B cell (primary cell): ENCODE data around the gene PA2G4. TPM values are rescaled to one million over a fixed set of nuclear protein-coding genes. Genes with fewer than 3 reads are reported as not detected.

Source experiments
- ATAC-seq: fragments of 200-7000 bp; cut with Tn5 transposase; one replicate; pipeline ENCODE4 v1.10.0; 2021; ENCODE audit warnings: low read depth, mild to moderate bottlenecking, moderate number of reproducible peaks, moderate library complexity
- CTCF ChIA-PET: fragments of 350-600 bp; sonication (Branson Sonifier 250); formaldehyde crosslinking; loops from one replicate; lab custom pipeline; 2021; ENCODE audit warnings: antibody characterized with exemption, inconsistent platforms; lab: Charles Lee
- POLR2A ChIA-PET: fragments of 350-600 bp; sonication (Branson Sonifier 250); formaldehyde crosslinking; loops from one replicate; lab custom pipeline; 2021; ENCODE audit warnings: antibody characterized with exemption; lab: Charles Lee
- DNase-seq: peaks from one replicate; pipeline ENCODE4 v3.0.0; 2013
- H2AFZ ChIP-seq: 2 replicates; pipeline ENCODE4 v1.6.1; 2012; ENCODE audit warnings: mild to moderate bottlenecking, low read depth, low read length; ENCODE audit not compliant: insufficient read depth, poor library complexity, severe bottlenecking
- H3K27ac ChIP-seq, 2 donors: 1 replicate in 1 of 2; 2 replicates in 1 of 2; pipeline ENCODE4 v1.5.1; 2012 to 2013; ENCODE audit warnings: low read length in 2 of 2, mild to moderate bottlenecking in 2 of 2, moderate library complexity in 1 of 2
- H3K27me3 ChIP-seq, 4 experiments: fragments of 200-600 bp in 1 of 4; sonication (generic) in 1 of 4; replicated peaks in 1 of 4; 1 replicate in 2 of 4; 2 replicates in 2 of 4; pipeline versions ENCODE4 v1.6.1 to v1.7.0; 2013 to 2016; ENCODE audit warnings: low read length in 3 of 4, mild to moderate bottlenecking in 2 of 4, mixed read lengths in 1 of 4, moderate library complexity in 1 of 4; ENCODE audit not compliant: insufficient read depth in 4 of 4, control insufficient read depth in 3 of 4; ENCODE audit errors: control extremely low read depth in 1 of 4
- H3K36me3 ChIP-seq, 2 experiments: replicated peaks in 1 of 2; 1 replicate in 1 of 2; 2 replicates in 1 of 2; pipeline versions ENCODE4 v1.6.1 to v1.7.1; 2013; ENCODE audit warnings: low read length in 1 of 2; ENCODE audit not compliant: insufficient read depth in 2 of 2, control insufficient read depth in 1 of 2; ENCODE audit errors: control extremely low read depth in 1 of 2, extremely low read depth in 1 of 2
- H3K4me1 ChIP-seq, 2 donors: fragments of 200-600 bp in 1 of 2; sonication (generic) in 1 of 2; 1 replicate in 1 of 2; 2 replicates in 1 of 2; pipeline versions ENCODE4 v1.5.1 to v1.6.1; 2013 to 2017; ENCODE audit warnings: low read length in 2 of 2; ENCODE audit not compliant: control insufficient read depth in 2 of 2, insufficient read depth in 2 of 2
- H3K4me2 ChIP-seq: replicated peaks from 2 replicates; pipeline ENCODE3; 2012; ENCODE audit warnings: mild to moderate bottlenecking, low read depth, low read length; ENCODE audit not compliant: poor library complexity, severe bottlenecking
- H3K4me3 ChIP-seq, 5 experiments: fragments of 200-600 bp in 1 of 5; sonication (generic) in 1 of 5; 1 replicate in 3 of 5; 2 replicates in 2 of 5; pipeline versions ENCODE4 v1.5.1 to v1.7.0; 2011 to 2016; ENCODE audit warnings: low read length in 4 of 5, mild to moderate bottlenecking in 4 of 5, low read depth in 2 of 5, control low read depth in 1 of 5, moderate library complexity in 1 of 5; ENCODE audit not compliant: insufficient read depth in 1 of 5; ENCODE audit errors: control extremely low read depth in 1 of 5, extremely low read depth in 1 of 5
- H3K79me2 ChIP-seq: fragments of 200-600 bp; sonication (generic); one replicate; pipeline ENCODE4 v1.6.0; 2016; ENCODE audit warnings: low read length; ENCODE audit not compliant: control insufficient read depth, insufficient read depth
- H3K9ac ChIP-seq: fragments of 200-600 bp; sonication (generic); 2 replicates; pipeline ENCODE4 v1.6.1; 2017; ENCODE audit warnings: mild to moderate bottlenecking, low read length, moderate library complexity
- H3K9me3 ChIP-seq, 3 donors: one replicate each; pipeline versions ENCODE4 v1.6.1 to v1.7.1; 2013; ENCODE audit warnings: low read length in 2 of 3; ENCODE audit not compliant: control insufficient read depth in 2 of 3, insufficient read depth in 1 of 3; ENCODE audit errors: control extremely low read depth in 1 of 3
- H4K20me1 ChIP-seq: 2 replicates; pipeline ENCODE4 v1.6.0; 2012; ENCODE audit warnings: mild to moderate bottlenecking, low read length; ENCODE audit not compliant: insufficient read depth, control insufficient read depth, poor library complexity, severe bottlenecking
- H3K27ac Mint-ChIP-seq: one replicate; pipeline ENCODE4 v1.8.0; 2021; ENCODE audit warnings: mixed read lengths
- H3K27me3 Mint-ChIP-seq: one replicate; pipeline ENCODE4 v1.8.0; 2021; ENCODE audit warnings: mixed read lengths
- H3K4me1 Mint-ChIP-seq: one replicate; pipeline ENCODE4 v1.8.0; 2021; ENCODE audit warnings: mixed read lengths
- H3K4me3 Mint-ChIP-seq: one replicate; pipeline ENCODE4 v1.8.0; 2021; ENCODE audit warnings: mixed read lengths
- H3K9me3 Mint-ChIP-seq: one replicate; pipeline ENCODE4 v1.8.0; 2022; ENCODE audit warnings: mixed read lengths; ENCODE audit not compliant: insufficient read depth
- EZH2 ChIP-seq: IDR thresholded peaks from 2 replicates; pipeline ENCODE4 v1.6.1; 2012; ENCODE audit warnings: borderline replicate concordance, low read depth, mild to moderate bottlenecking, moderate library complexity, low read length; ENCODE audit not compliant: insufficient read depth, poor library complexity, severe bottlenecking
- WGBS: methylation state at CpG from one replicate; pipeline ENCODE4 v1.1.5; 2013; ENCODE audit warnings: missing lambda C conversion rate; ENCODE audit not compliant: insufficient coverage; 5-methylcytosine and 5-hydroxymethylcytosine counted together
- intact Hi-C: fragments of 100-400 bp; cut with micrococcal nuclease; formaldehyde crosslinking; loops from one replicate; pipeline ENCODE4 v1.10.0; 2022
- polyA plus RNA-seq: library from polyadenylated mRNA; depleted of rRNA; stranded (reverse); fragments of >200 nt; gene quantifications from 2 replicates; pipeline ENCODE4 v1.2.3, GENCODE V29; 2012
- total RNA-seq, 2 donors: library from RNA; stranded (reverse); fragments of 120-200 nt in 1 of 2; gene quantifications; 1 replicate in 1 of 2; 2 replicates in 1 of 2; pipeline versions ENCODE4 v1.2.3 to v1.2.4, GENCODE V29; 2013 to 2022
- TF ChIP-seq, protein P1 (sequence below): fragments of 200-600 bp; IDR thresholded peaks from one replicate; pipeline ENCODE4 v1.8.0; 2022; ENCODE audit warnings: antibody characterized with exemption, mild to moderate bottlenecking

The PA2G4 gene
- total and polyA plus RNA-seq, 2 donors (not counting 1 experiment from before 2014, with no cell fraction given) = 56.7 to 77.3 TPM

DNA sequence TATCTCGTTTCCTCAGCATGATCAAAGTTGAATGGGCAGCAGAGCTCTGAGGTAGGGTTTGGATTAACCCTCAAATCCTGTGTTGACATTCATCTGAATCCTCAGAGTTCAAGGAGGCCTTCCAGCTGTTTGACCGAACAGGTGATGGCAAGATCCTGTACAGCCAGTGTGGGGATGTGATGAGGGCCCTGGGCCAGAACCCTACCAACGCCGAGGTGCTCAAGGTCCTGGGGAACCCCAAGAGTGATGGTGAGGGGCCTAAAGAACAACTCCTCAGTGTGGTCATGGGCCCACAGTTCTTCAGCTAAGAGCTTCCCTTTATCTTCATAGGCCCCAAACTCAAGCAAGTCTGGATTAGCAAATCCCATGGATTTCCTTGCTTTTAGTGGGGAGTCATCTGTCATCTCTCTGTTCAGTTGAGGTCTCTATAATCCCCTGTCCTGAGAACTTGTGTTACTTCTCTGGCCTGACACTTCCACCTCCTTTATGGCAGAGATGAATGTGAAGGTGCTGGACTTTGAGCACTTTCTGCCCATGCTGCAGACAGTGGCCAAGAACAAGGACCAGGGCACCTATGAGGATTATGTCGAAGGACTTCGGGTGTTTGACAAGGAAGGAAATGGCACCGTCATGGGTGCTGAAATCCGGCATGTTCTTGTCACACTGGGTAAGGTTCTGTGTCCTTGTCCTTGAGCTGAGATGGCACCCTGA is 55.3 kb downstream of the PA2G4 start:
- Histone ChIP-seq H3K9me3 (no peaks in the 10 kb centered on the region), H3K4me1 (peaks cover 20 to 38% of the 10 kb centered on the region in 2 donors), H3K4me2 (peak overlapping the region; percentile 83), H3K79me2 (peaks cover 57% of the 10 kb centered on the region), H3K4me3 (peak overlapping the region; percentile 80 to 97 (median 94)), H3K9ac (peak overlapping the region; percentile 89), H3K27me3 (no peaks in the 10 kb centered on the region), H4K20me1 (peaks cover 14% of the 10 kb centered on the region), H2AFZ (no peak overlapping the region), H3K27ac (peak overlapping the region; percentile 88 to 97), H3K36me3 (peaks cover 2 to 52% of the 10 kb centered on the region in 2 experiments)
- no peaks in the 10 kb centered on the region for H3K27me3 Mint-ChIP-seq
- peaks cover 42% of the 10 kb centered on the region for H3K4me1 Mint-ChIP-seq
- ChIA-PET CTCF (interaction anchor here (0.5 to 3.4 kb wide), 9 partner anchors 29 to 1544 kb away, joined by 3 to 17 read pairs (median 5); partner anchors contain the start of genes ANKRD52, ESYT1 and RNF41), POLR2A (interaction anchor here (0.6 to 4.1 kb wide), 4 partner anchors 30 to 62 kb away, joined by 3 to 44 read pairs (median 4); partner anchors contain the start of genes ESYT1, RNF41 and SMARCC2)
- intact Hi-C loops = loop anchor here (2.0 to 10.0 kb wide), 3 partner anchors 42 to 915 kb away; partner anchors contain the start of genes NEMP1, RNF41, RPL41 and ZC3H10
- whole genome bisulfite sequencing = 66% methylated on average over 5 of the region's 8 CpGs
- ATAC-seq (no peak), DNase-seq (no peak)
- no peaks in the 10 kb centered on the region for H3K9me3 Mint-ChIP-seq
- H3K4me3 Mint-ChIP-seq = peak overlapping the region; percentile 96
- H3K27ac Mint-ChIP-seq = peak overlapping the region; percentile 97
- TF ChIP-seq EZH2 = no peak
- TF ChIP-seq, protein P1, sequence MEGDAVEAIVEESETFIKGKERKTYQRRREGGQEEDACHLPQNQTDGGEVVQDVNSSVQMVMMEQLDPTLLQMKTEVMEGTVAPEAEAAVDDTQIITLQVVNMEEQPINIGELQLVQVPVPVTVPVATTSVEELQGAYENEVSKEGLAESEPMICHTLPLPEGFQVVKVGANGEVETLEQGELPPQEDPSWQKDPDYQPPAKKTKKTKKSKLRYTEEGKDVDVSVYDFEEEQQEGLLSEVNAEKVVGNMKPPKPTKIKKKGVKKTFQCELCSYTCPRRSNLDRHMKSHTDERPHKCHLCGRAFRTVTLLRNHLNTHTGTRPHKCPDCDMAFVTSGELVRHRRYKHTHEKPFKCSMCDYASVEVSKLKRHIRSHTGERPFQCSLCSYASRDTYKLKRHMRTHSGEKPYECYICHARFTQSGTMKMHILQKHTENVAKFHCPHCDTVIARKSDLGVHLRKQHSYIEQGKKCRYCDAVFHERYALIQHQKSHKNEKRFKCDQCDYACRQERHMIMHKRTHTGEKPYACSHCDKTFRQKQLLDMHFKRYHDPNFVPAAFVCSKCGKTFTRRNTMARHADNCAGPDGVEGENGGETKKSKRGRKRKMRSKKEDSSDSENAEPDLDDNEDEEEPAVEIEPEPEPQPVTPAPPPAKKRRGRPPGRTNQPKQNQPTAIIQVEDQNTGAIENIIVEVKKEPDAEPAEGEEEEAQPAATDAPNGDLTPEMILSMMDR = no peak
